NOMO-1 treated with DMSO at 0.1 percent for 48 hours (cell line): ENCODE data around the gene TAF1L.
"Not testable (repeated sequence)": the region's sequence is repeated elsewhere in the genome, so short reads cannot be mapped to it uniquely, and the experiment has no call there.

Experiments used
- DNase-seq: peaks from one replicate; lab custom pipeline; 2025; ENCODE audit not compliant: unreplicated experiment; lab: John Stamatoyannopoulos, UW

Gene TAF1L

DNA sequence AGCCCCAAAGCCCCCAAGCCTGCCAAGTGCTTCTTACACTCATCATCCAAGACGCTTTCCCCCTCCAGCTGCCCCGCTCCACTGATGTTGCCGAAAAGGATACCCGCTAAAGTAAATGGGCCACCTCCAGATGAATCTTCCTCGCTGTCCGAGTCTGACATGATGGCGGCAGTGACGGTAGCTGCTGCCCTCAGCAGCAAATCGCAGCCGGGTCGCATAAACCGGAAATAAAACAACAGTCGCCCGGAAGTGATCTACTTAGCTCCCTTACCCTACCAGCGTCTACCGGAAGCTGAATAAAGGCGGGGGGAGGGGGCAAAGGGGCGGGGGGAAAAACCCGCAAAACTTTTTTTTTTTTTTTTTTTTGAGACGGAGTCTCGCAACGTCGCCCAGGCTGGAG, at the start of gene TAF1L:
TAF1L (minus strand) TSS at position 308 of the 400 bp plus-strand sequence; CDS start at position 218, 90 bp downstream.
- DNase-seq = no peak

DNA sequence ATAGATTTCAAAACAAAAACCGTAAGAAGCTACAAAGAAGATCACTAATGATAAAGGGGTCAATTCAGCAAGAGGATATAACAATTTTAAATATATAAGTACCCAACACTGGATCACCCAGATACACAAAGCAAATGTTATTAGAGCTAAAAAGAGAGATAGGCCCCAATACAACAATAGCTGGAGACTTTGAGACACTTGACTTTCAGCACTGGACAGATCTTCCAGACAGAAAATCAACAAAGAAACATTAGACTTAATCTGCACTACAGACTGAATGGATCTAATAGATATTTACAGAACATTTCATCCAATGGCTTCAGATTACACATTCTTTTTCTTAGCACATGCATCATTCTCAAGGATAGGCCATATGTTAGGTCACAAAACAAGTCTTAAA, 46.3 kb upstream of the TAF1L start:
- no peak for DNase-seq

DNA sequence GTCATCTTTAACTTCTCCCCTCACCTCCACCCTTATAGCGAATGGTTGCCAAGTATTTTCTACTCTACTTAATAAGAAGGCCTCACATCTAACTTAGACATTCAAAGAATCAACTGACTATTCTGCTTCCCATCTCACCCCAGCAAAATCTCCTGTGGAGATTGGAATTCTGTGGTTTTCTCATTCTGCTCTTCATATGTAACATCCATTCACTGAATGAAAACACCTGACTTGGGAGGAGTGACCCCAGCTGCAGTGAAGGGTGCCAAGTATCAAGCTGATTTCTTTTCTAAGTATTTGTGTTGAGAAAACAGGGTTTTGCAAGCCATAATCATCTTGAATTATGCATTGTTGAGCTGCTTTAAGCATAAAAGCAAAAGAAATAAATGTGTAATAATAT, 42.5 kb upstream of the TAF1L start:
- DNase-seq = no peak

DNA sequence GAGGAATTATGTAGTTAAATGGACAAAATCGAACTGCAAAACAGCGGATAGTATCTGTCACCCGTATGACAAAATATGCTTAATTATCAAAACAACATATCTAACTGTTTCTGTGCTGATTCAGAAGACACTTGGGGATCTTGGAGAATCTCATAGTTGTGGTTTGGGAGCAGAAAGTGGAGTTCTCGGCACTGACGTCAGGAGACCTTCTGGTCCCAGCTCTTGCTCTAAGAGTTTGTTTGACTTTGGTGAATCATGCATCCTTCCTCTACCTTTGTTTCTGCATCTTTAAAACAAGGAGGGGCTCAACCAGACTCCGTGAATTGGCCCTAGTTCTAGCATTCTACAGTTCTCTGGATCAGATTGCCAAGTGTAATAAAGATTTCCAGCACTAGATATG, 37.0 kb upstream of the TAF1L start:
- no peak for DNase-seq

DNA sequence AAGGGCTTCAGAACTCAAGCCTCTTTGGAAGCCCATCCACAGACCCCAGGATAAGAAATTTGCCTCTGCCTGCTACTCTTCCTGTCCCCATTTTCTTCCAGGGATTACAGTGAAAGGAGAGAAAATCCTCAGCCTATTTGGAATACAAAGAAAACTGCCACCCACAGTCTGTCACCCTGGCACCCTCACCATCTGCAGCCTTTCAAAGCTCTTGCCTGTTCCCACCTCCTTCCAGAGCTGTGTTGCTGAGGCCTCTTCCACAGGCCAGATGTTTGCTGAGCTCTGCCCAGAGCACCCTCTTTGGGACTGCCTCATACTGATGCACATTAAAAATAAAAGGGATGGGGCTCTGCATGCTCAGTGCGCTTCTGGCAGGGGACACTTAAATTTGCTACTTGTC, 35.9 kb upstream of the TAF1L start:
- no peak for DNase-seq

DNA sequence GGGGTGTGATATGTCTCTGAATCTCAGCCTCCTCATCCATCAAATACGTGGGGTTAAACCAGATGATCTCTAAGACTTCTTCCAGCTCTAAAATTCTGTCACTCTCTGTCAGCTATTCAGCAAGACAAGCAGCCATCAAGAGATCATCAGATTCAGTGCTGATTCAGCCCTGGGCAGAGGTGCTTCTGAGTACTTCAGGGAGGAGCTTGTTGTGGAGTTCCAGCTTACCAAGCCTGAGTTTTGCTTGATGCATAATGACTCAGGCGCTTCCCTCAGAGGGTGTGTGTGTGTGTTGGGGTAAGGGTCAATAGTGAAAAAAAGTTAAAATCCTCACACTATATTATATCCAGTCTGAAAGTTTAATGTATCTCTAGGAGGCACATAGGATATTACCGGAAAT, 29.6 kb upstream of the TAF1L start:
- no peak for DNase-seq

DNA sequence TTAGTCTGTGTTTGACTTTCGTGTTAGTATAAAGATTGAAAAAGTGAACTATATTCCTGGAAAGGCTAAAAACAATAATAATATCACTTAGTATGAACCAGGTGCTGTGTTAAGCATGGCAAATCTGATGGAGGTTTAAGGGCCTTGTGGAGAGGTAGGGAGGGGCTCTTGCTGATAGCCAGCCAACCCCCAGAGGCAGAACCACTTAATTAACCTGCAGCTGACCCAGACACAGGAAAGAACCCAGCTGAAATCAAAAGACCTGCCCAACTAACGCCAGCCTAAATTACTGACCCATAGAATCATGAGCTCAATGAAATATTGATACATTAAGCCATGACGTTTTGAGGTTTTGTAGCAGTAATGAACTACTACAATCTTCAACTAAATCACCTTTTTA, 28.3 kb upstream of the TAF1L start:
- DNase-seq = no peak

DNA sequence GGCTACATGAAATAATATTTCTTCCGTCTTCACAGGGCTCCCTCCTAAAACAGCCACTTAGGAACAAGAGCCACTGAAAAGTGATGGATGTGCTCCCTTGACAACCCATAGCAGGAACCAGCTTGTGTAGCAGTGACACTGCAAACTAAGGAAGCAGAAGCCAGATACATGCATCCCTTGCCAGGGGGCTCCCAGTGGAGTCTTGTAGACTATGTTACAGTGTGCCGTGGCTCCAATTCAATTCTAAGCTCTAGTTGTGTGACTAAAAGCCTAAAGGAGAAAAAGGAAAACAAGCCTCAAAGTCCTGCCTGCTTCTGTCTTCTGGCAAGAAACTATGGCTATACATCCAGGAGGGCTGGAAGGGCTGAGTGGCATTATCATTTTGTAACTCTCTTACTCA, 12.2 kb upstream of the TAF1L start:
- DNase-seq = no peak

DNA sequence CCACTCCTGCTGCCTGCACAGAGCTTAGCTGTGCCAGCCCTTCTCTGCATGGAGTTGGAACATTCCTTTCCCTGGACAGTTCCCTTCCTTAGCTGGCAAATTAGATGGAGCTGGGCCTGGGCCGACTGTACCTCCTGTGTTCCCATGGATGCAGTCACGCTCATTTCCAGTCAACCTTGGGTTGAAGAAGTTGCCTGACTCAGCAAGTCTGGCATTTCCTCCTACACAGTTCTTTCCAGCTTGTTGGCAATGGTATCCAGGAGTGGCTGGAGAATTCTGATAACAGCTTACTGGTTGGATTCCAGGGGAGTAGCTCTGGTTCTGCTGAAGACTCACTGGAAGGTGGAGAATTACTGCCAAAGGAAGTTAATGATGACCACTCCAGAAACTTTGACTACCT, 9.2 kb upstream of the TAF1L start:
- DNase-seq = no peak

DNA sequence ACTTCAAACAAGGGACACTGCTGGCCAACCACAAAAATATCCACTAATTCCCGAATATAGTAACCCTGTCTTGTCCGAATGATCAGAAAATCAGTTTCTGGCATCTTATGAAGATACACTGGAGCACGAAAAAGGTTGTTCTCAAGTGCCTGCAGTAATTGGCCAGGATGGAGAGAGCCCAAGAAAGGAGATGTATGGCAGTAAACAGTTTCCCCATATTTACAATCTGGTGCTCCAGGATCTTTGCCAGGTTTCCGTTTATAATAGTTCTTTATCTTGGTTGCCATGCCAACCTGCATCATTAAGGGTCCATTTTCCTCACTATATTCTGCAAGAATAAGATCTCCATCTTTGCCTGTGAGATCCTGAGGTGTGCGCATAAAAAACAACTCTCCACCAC, 2.3 kb downstream of the TAF1L start:
- not testable (repeated sequence) for DNase-seq

DNA sequence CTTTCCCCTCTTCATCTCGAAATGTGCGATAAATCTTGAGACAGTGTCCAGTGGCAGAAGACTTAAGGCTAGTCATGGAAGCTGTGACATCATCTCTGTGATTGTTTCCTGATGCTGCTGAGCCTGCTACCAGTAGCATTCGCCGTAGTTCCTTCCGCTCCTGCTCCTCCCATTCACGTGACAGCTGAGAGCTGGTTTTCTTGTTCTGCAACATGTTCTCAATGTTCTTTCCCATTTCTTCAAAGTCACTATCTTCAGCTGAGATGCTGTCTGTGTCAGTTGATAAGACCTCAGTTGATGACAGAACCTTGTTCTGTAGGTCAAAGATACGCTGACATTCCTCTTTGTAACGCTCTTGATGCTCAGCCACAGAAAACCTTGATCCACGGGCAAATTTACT, 3.5 kb downstream of the TAF1L start:
- no peak for DNase-seq

DNA sequence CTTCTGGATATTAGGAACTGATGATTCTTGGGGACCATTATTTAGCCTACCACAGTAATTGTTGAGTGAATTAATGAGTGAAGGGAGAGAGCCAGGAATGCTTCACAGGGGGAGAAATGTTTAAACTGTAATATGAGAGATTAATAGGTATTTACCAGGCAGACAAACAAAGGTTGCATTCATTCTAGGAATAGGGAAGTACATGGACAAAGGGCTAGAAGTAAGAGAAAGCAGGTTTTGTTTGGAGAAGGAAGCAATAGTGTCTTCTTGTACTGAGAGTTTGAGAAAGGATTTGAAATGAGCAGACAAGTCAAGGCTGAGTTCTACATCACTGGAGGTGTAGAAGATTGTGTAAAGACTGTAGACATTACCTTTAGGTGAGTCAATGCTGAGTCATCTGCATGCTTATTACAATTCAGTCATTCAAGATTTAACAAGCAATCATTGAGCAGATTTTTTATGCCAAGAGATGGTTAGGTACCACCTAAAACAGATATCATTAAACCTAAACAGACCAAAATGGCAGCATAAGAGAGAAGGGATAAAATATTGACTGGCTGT, 8.0 kb downstream of the TAF1L start:
- no peak for DNase-seq

DNA sequence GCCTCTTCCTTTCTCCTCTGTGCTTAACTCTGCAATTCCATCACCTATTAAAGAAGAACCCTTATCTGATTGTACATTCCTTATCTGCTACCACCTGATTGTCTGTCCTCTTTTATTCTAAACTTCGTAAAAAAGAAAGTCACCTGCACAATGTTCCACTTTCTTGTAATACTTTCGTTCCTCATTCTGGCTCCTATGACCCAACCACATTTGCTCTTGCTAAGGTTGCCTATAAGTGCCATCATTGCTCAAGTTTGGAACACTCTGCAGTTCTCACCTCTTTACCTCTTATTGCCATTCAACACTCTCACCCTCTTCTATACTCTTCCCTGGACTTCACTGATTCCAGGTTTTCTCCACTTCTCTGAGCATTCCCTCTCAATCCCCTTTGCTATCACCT, 10.1 kb downstream of the TAF1L start:
- DNase-seq = no peak

- no peak for DNase-seq
Observed at GRCh38 chr9:32622948-32623347, 12.5 kb downstream of the TAF1L start.

DNA sequence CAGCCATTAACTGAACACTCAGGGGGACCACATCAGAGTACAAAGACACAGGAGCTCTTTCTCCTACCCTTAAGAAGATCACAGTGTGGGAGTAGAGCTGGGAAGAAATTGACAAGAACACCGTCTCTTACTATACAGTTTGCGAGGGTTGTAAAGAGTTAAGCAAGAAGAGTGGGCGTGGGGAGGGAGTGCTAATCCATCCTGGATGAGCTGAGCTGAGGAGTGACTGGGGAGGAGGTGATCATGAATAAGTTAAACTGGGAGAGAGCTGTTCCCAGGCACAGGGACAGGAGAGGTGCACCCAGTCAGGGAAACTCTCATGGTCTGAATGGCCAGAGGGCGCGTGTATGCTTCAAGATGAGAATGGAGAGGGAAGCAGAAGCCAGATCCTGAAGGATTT, 17.2 kb downstream of the TAF1L start:
- DNase-seq = no peak

DNA sequence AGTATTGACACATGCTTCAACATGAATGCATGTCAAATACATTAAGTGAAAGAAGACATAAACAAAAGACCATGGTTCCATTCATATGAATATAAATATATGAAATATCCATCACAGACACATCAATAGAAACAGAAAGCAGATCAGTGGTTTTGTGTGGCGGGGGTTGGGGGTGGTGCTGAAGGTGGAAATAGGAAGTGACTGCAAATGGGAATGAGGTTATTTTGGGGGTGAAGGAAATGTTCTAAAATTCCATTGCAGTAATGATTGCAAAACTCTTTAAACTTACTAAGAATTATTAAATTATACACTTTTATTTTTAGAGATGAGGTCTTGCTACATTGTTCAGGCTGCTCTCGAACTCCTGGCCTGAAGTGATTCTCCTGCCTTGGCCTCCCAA, 28.7 kb downstream of the TAF1L start:
- DNase-seq = no peak

DNA sequence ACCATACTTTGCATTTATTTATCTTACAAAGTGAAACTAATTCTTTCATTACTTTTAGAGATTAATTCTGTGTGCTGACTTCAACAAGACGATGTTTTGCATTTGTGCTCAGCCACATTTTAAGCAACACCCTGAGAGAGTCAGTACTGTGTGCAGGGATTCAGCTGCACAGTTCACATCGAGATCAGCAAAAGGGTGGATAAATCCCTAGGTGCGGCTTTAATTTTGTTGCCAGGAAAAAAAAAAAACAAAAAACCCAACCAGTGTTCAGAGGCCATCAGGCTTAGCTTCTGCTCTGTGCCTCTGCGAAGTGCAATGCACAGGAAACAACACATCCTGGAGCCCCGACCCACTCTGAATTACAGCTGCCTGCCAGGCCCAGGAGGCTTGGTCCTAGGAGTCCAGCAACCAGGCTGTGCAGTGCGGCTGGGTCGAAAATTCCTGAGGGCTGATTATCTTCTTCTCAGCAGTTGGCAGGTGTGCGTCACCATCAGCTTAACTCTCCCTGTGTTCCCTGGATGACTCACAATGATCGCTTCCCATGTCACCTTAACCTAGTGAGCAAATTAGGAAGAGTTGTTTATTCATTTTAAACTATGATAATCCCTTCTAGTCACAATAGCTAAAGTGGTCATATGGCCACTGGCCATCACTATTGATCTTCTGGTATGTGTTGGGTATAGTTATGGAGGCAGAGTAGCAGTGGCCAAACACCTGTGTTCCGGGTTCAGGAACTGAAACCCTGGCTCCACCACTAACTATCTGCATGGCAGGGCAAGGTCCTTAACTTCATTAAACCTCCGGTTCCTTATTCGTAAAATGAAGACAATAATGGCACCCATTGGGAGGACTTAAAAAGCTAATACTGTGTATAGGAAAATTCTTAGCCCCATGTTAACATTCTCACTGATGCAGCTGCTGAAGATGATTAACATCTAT, 31.3 kb downstream of the TAF1L start:
- no peak for DNase-seq

DNA sequence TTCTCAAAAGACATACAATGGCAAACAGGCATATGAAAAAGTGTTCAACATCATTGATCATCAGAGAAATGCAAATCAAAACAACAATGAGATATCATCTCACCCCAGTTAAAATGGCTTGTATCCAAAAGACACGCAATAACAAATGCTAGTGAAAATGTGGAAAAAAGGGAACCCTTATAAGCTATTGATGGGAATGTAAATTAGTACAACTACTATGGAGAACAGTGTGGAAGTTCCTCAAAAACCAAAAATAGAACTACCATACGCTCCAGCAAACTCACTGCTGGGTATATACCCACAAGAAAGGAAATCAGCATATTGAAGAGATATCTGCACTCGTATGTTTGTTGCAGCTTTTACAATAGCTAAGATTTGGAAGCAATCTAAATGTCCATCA, 36.4 kb downstream of the TAF1L start:
- DNase-seq = not testable (repeated sequence)

GRCh38 chr9:32596936-32597335, 38.5 kb downstream of the TAF1L start:
- DNase-seq = no peak

- no peak for DNase-seq
Observed at GRCh38 chr9:32596096-32596865, 39.2 kb downstream of the TAF1L start.

- DNase-seq = no peak
Observed at GRCh38 chr9:32590898-32591297, 44.6 kb downstream of the TAF1L start.

- no peak for DNase-seq
Observed at GRCh38 chr9:32590476-32590875, 45.0 kb downstream of the TAF1L start.
